Measurements from ENCODE around the gene RBFOX1.

DNA sequence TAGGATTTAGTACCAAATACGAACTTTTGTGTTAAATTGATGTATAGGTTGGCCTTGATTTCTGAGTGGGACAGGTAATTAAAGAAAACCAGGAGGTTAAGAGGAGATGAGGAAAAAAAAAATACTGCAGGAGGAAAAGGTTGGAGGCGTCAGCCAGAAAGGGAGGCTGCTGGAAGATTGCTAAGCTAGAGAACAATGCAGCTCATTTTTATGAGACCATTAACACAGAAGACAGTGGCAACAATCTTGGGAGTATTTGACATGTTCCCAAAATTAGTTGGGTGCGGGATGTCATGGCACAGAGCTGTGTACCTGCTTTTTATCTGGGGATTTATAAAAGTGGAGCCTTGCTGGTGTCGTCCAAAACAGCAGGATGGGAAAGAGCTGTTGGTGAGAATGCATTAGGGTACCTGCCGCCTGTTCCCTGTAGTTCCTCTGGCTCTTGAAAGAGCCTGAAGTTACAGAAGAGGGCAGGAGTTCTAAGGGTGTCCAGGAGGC, 229.3 kb downstream of the RBFOX1 start:
- TF ChIP-seq, protein P1, sequence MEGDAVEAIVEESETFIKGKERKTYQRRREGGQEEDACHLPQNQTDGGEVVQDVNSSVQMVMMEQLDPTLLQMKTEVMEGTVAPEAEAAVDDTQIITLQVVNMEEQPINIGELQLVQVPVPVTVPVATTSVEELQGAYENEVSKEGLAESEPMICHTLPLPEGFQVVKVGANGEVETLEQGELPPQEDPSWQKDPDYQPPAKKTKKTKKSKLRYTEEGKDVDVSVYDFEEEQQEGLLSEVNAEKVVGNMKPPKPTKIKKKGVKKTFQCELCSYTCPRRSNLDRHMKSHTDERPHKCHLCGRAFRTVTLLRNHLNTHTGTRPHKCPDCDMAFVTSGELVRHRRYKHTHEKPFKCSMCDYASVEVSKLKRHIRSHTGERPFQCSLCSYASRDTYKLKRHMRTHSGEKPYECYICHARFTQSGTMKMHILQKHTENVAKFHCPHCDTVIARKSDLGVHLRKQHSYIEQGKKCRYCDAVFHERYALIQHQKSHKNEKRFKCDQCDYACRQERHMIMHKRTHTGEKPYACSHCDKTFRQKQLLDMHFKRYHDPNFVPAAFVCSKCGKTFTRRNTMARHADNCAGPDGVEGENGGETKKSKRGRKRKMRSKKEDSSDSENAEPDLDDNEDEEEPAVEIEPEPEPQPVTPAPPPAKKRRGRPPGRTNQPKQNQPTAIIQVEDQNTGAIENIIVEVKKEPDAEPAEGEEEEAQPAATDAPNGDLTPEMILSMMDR (IDR thresholded peaks at IDR 0.05; ENCODE audit: poor library complexity, severe bottlenecking) = no peak
- TF ChIP-seq, protein P2, sequence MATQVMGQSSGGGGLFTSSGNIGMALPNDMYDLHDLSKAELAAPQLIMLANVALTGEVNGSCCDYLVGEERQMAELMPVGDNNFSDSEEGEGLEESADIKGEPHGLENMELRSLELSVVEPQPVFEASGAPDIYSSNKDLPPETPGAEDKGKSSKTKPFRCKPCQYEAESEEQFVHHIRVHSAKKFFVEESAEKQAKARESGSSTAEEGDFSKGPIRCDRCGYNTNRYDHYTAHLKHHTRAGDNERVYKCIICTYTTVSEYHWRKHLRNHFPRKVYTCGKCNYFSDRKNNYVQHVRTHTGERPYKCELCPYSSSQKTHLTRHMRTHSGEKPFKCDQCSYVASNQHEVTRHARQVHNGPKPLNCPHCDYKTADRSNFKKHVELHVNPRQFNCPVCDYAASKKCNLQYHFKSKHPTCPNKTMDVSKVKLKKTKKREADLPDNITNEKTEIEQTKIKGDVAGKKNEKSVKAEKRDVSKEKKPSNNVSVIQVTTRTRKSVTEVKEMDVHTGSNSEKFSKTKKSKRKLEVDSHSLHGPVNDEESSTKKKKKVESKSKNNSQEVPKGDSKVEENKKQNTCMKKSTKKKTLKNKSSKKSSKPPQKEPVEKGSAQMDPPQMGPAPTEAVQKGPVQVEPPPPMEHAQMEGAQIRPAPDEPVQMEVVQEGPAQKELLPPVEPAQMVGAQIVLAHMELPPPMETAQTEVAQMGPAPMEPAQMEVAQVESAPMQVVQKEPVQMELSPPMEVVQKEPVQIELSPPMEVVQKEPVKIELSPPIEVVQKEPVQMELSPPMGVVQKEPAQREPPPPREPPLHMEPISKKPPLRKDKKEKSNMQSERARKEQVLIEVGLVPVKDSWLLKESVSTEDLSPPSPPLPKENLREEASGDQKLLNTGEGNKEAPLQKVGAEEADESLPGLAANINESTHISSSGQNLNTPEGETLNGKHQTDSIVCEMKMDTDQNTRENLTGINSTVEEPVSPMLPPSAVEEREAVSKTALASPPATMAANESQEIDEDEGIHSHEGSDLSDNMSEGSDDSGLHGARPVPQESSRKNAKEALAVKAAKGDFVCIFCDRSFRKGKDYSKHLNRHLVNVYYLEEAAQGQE (IDR thresholded peaks at IDR 0.05; ENCODE audit: borderline replicate concordance) = no peak
- TF ChIP-seq SMC3 (conservative IDR thresholded peaks at IDR 0.05; ENCODE audit: poor library complexity) (no peak), EZH2 (IDR thresholded peaks at IDR 0.05; ENCODE audit: borderline replicate concordance, insufficient read depth, low read length, poor library complexity, severe bottlenecking) (no peak)
